IPS-15b (cell line): ENCODE results near the gene TTLL3.
"Not testable (repeated sequence)": the region's sequence is repeated elsewhere in the genome, so short reads cannot be mapped to it uniquely, and the experiment has no call there.

Experiments used
- H3K27me3 ChIP-seq: one replicate; pipeline ENCODE4 v1.6.1; 2013; ENCODE audit warnings: low read length; ENCODE audit not compliant: control insufficient read depth, insufficient read depth
- H3K36me3 ChIP-seq: one replicate; pipeline ENCODE4 v1.6.1; 2013; ENCODE audit warnings: low read length; ENCODE audit not compliant: control insufficient read depth, insufficient read depth
- H3K4me1 ChIP-seq: one replicate; pipeline ENCODE4 v1.6.1; 2013; ENCODE audit warnings: mild to moderate bottlenecking, low read length; ENCODE audit not compliant: control insufficient read depth, insufficient read depth
- H3K4me3 ChIP-seq: one replicate; pipeline ENCODE4 v1.5.1; 2013; ENCODE audit warnings: low read depth, low read length
- H3K9ac ChIP-seq: one replicate; pipeline ENCODE4 v1.6.1; 2013; ENCODE audit warnings: low read depth, mild to moderate bottlenecking, low read length
- H3K9me3 ChIP-seq: one replicate; pipeline ENCODE4 v1.6.1; 2013; ENCODE audit warnings: mild to moderate bottlenecking, low read length; ENCODE audit not compliant: control insufficient read depth, insufficient read depth

The TTLL3 gene

DNA sequence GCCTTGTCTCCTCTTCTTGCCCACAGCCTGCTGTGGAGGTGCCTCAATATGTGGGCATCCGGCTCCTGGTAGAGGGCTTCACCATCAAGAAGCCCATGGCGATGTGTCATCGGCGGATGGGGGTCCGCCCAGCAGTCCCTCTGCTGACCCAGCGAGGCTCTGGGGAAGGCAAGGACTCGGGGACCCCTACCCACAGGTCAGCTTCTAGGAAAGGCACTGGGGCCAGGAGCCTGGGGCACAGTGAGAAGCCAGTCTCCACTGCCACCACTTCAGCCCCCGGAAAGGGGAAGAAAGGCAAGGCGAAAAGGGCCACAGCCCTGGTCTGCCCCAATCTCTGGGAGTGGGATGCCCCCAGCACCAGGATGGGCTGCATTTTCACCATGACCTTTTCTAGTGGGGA is 23.0 kb downstream of the TTLL3 start:
- no peak overlapping the region for H3K9ac ChIP-seq
- H3K4me1 ChIP-seq: no peaks in the 10 kb centered on the region
- H3K9me3 ChIP-seq: no peaks in the 10 kb centered on the region
- H3K36me3 ChIP-seq: peaks cover 15% of the 10 kb centered on the region
- no peaks in the 10 kb centered on the region for H3K27me3 ChIP-seq
- H3K4me3 ChIP-seq: no peak overlapping the region

- no peak overlapping the region for H3K4me3 ChIP-seq
- H3K9me3 ChIP-seq: no peaks in the 10 kb centered on the region
- H3K27me3 ChIP-seq: no peaks in the 10 kb centered on the region
- peaks cover 21% of the 10 kb centered on the region for H3K36me3 ChIP-seq
- H3K9ac ChIP-seq: no peak overlapping the region
- H3K4me1 ChIP-seq: no peaks in the 10 kb centered on the region
Observed at GRCh38 chr3:9834520-9835380, 24.7 kb downstream of the TTLL3 start.

DNA sequence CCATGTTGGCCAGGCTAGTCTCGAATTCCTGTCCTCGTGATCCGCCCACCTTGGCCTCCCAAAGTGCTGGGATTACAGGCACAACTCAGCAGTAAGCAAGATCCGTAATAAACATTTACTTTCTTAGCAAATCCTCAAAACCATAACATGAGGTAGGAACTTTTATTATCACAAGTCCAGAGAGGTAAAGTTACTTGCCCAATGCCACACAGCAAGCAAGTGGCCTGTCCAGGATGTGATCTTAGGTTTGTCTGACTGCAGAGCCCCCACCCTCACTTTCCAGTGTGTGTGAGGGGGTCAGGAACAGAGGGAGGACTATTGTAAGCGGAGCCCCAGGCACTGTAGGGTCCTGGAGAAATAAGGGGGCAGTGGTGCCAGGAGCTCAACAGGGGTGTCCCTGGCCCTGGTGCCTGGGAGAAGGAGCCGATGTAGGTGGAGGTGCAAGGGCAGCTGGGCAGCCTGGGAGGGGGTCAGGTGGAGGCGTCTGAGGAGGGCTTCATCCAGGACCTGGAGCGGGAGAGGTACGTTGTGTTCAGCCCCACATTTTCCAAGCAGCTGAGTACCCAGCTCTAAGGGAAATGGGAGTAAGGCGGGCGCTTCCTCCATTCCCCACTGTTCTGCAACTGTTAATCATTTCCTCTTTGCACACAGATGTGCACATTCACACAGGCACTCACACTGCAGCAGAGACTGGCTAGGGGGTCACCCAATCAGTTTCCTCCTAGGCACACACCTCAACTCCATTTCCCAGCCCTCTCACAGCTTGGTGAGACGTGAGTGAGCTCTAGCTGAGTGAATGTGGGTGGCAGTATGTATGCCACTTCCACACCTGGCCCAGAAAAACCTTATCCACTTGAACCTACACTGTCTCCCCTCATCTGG is 27.9 kb downstream of the TTLL3 start:
- H3K9ac ChIP-seq: no peak overlapping the region
- H3K36me3 ChIP-seq: peaks cover 28% of the 10 kb centered on the region
- no peak overlapping the region for H3K4me3 ChIP-seq
- H3K9me3 ChIP-seq: no peaks in the 10 kb centered on the region
- H3K4me1 ChIP-seq: no peaks in the 10 kb centered on the region
- no peaks in the 10 kb centered on the region for H3K27me3 ChIP-seq

- H3K9me3 ChIP-seq: no peaks in the 10 kb centered on the region
- H3K27me3 ChIP-seq: no peaks in the 10 kb centered on the region
- peaks cover 28% of the 10 kb centered on the region for H3K36me3 ChIP-seq
- no peaks in the 10 kb centered on the region for H3K4me1 ChIP-seq
- H3K9ac ChIP-seq: no peak overlapping the region
- H3K4me3 ChIP-seq: no peak overlapping the region
Observed at GRCh38 chr3:9838856-9839255, 28.8 kb downstream of the TTLL3 start.

DNA sequence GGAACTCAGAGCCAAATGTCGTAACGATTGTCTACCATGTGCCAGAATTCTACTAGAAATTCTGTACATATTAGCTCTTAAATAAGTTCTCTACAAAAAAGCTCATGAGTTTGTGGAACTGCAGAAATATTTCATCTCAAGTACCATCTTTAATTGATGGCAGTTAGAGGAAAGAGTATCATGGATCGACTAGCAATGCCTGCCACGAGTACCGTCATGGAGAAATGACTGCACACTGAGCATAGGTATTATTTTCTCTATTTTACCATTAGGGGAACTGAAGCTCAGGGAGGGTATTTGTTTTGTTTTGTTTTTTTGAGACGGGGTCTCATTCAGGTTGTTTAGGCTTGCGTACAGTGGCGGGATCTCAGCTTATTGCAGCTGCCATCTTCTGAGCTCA is 31.0 kb downstream of the TTLL3 start:
- Histone ChIP-seq H3K27me3 (no peaks in the 10 kb centered on the region), H3K9ac (no peak overlapping the region), H3K4me3 (no peak overlapping the region), H3K9me3 (no peaks in the 10 kb centered on the region), H3K4me1 (peaks cover 3% of the 10 kb centered on the region), H3K36me3 (peaks cover 18% of the 10 kb centered on the region)

GRCh38 chr3:9843715-9844438 is 33.8 kb downstream of the TTLL3 start, which contains the start of gene RPUSD3:
TSS of gene RPUSD3 (minus strand) at chr3:9844008. CDS start at chr3:9843990, 18 bp downstream.
- H3K9me3 ChIP-seq: no peaks in the 10 kb centered on the region
- peaks cover 3% of the 10 kb centered on the region for H3K4me1 ChIP-seq
- peaks cover 14% of the 10 kb centered on the region for H3K36me3 ChIP-seq
- no peaks in the 10 kb centered on the region for H3K27me3 ChIP-seq
- H3K4me3 ChIP-seq: peak within 1 kb of the TSS; percentile 96
- peak within 1 kb of the TSS; percentile 81 for H3K9ac ChIP-seq

GRCh38 chr3:9846231-9846630 is 36.2 kb downstream of the TTLL3 start:
- H3K36me3 ChIP-seq: peaks cover 3% of the 10 kb centered on the region
- H3K9me3 ChIP-seq: no peaks in the 10 kb centered on the region
- H3K9ac ChIP-seq: no peak overlapping the region
- no peak overlapping the region for H3K4me3 ChIP-seq
- H3K27me3 ChIP-seq: no peaks in the 10 kb centered on the region
- peaks cover 3% of the 10 kb centered on the region for H3K4me1 ChIP-seq

GRCh38 chr3:9846931-9847488 is 36.9 kb downstream of the TTLL3 start:
- Histone ChIP-seq H3K4me1 (peaks cover 3% of the 10 kb centered on the region), H3K9ac (no peak overlapping the region), H3K9me3 (no peaks in the 10 kb centered on the region), H3K36me3 (no peaks in the 10 kb centered on the region), H3K4me3 (no peak overlapping the region), H3K27me3 (no peaks in the 10 kb centered on the region)

- not testable (repeated sequence) for H3K27me3 ChIP-seq, H3K4me1 ChIP-seq, H3K9me3 ChIP-seq, H3K4me3 ChIP-seq, H3K36me3 ChIP-seq, H3K9ac ChIP-seq
Observed at GRCh38 chr3:9847870-9848269, 37.8 kb downstream of the TTLL3 start.

GRCh38 chr3:9848860-9849259 is 38.8 kb downstream of the TTLL3 start:
- H3K9ac ChIP-seq, H3K4me1 ChIP-seq, H3K4me3 ChIP-seq, H3K36me3 ChIP-seq, H3K27me3 ChIP-seq, H3K9me3 ChIP-seq: not testable (repeated sequence)

DNA sequence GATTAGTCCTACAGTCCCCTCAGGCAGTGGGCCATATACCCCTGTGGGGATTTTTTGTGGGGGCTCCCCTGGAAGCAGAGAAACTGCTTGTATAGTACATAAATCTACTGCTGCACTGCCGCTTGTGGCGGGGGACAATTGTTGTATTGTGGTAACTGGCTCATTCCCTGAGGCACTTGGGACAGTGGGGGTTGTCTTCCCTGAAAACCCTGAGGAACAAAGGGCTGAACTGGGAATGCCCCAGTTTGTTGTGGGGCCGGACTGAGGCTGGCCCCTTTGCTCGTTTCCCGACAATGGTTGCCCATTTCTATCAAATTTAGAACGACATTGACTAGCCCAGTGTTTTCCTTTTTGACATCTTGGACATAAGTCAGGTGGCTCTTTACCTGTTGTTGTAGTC is 41.3 kb downstream of the TTLL3 start:
- H3K36me3 ChIP-seq: not testable (repeated sequence)

More for the DNA sequence above, 41.3 kb downstream of the TTLL3 start:
- H3K9me3 ChIP-seq, H3K4me3 ChIP-seq, H3K27me3 ChIP-seq, H3K9ac ChIP-seq, H3K4me1 ChIP-seq: not testable (repeated sequence)
